NCI-H82 (cell line): ENCODE results near the gene ZSCAN26.

Experiments used
- DNase-seq: peaks from one replicate; lab custom pipeline; 2025; lab: John Stamatoyannopoulos, UW

The ZSCAN26 gene

DNA sequence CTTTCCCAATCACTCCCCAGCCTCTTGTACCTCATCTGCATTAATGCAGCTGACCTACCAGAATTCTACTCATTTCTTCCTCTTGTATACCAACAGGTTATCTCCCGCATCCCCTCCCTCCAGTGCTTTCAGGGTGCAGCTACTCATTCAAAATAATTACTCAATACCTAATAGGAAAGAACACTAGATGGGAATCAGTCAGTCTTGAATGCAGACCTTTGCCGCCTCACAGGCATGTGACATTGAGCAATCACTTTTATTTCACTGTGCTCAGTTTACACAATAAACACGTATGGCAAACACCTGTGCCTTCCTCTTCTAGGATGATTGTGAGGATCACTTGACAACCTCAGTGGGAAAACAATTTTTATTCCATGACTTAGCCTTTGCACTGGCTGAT is 55.7 kb downstream of the ZSCAN26 start:
- no peak for DNase-seq

DNA sequence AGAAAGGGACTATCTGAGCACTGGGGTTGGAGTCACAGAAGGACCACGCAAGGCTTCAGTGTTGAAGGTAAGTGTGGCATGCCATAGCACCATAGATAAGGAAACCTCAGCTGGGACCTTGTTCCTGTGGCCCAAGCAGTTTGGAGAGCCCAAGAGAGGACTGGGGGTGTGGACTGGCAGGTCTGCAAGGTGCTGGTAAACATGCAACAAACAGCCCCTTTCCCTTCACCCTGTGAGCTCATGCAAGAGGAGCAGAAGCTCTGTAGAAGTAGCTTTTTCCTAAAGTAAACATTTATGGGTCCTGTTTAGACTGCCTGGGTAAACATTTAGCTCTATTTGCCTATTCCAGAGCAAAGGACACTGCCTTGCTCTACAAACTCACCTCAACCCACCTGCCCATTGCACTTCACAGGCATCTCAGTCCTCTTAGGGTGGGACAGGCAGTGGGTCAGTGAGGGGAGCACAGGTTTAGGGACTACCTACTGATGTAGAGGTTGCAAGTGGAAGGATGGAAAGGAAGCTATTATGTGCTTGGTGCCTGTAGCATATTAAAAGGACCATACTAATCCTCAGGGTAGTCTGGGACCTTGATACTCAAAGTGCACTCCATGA is 57.0 kb downstream of the ZSCAN26 start:
- no peak for DNase-seq

DNA sequence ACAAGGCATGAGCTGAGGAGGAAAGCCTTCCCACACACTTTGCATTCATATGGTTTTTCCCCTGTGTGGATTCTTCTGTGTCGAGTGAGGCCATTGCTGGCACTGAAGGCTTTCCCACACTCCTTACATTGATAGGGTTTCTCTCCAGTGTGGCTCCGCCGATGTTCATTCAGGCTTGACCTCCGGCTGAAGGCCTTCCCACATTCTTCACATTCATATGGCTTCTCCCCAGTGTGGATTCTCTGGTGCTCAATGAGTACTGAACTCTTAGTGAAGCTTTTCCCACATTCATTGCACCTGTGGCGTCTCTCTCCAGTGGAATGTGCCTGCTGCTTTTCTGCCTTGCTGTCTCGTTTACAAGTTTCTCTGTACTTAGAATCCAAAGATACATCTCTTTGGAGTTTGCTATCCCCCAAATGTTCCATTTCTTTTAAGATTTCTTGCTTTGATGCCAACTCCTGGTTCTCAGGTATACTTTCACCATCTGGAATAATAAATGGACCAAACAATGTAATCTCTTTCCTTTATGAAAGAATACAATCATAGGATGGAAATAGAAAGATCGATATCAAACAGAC is 59.5 kb downstream of the ZSCAN26 start:
- no peak for DNase-seq
